IMR-90 (cell line): ENCODE data around the gene CIBAR2. TPM values are rescaled to one million over a fixed set of nuclear protein-coding genes. Genes with fewer than 3 reads are reported as not detected.

Experiments used
- ATAC-seq: fragments of 200-7000 bp; cut with Tn5 transposase; 2 replicates; pipeline ENCODE4 v1.9.1; 2020; ENCODE audit warnings: low read depth, mild to moderate bottlenecking, moderate library complexity
- BruUV-seq: library from RNA; stranded (reverse); fragments of 400-500 nt; replicated peaks from 2 replicates; lab custom pipeline; 2021; lab: Mats Ljungman, UMichigan
- CTCF ChIA-PET: fragments of 300-600 bp; formaldehyde crosslinking; extraction: SDS; loops from one replicate; lab custom pipeline; 2021; ENCODE audit warnings: antibody characterized with exemption; lab: Yijun Ruan, JAX
- POLR2A ChIA-PET: fragments of 300-600 bp; sonication (Branson Sonifier 250); formaldehyde crosslinking; loops from one replicate; lab custom pipeline; 2022; ENCODE audit warnings: antibody characterized with exemption; ENCODE audit not compliant: unreplicated experiment; lab: Charles Lee
- DNase-seq: peaks from one replicate; pipeline ENCODE4 v3.0.0; 2013
- H2AFZ ChIP-seq: replicated peaks from 2 replicates; pipeline ENCODE3; 2013; ENCODE audit warnings: low read length, mild to moderate bottlenecking; ENCODE audit not compliant: poor library complexity
- H2AK5ac ChIP-seq: 2 replicates; pipeline ENCODE4 v1.6.1; 2013; ENCODE audit warnings: low read depth, low read length, inconsistent platforms
- H2AK9ac ChIP-seq: replicated peaks from 2 replicates; pipeline ENCODE3; 2013; ENCODE audit warnings: mild to moderate bottlenecking, low read depth, low read length, moderate library complexity; ENCODE audit not compliant: poor library complexity
- H2BK120ac ChIP-seq: 2 replicates; pipeline ENCODE4 v1.6.1; 2013; ENCODE audit warnings: low read depth, low read length, inconsistent platforms
- H2BK15ac ChIP-seq: 3 replicates; pipeline ENCODE4 v1.6.1; 2013; ENCODE audit warnings: low read depth, low read length, inconsistent platforms
- H2BK20ac ChIP-seq: 2 replicates; pipeline ENCODE4 v1.6.1; 2013; ENCODE audit warnings: low read depth, mild to moderate bottlenecking, inconsistent platforms, low read length, moderate library complexity
- H2BK5ac ChIP-seq: 2 replicates; pipeline ENCODE4 v1.6.1; 2013; ENCODE audit warnings: mild to moderate bottlenecking, low read depth, low read length, inconsistent platforms; ENCODE audit not compliant: poor library complexity, severe bottlenecking
- H3K14ac ChIP-seq: replicated peaks from 2 replicates; pipeline ENCODE4 v1.6.1; 2013; ENCODE audit warnings: low read depth, low read length, inconsistent platforms
- H3K18ac ChIP-seq: 2 replicates; pipeline ENCODE4 v1.6.1; 2013; ENCODE audit warnings: low read depth, low read length, control low read depth
- H3K23ac ChIP-seq: 2 replicates; pipeline ENCODE4 v1.6.1; 2013; ENCODE audit warnings: low read depth, low read length, inconsistent platforms
- H3K27ac ChIP-seq: 2 replicates; pipeline ENCODE4 v1.5.1; 2013; ENCODE audit warnings: mild to moderate bottlenecking, control low read depth, low read length; ENCODE audit not compliant: insufficient read depth
- H3K27me3 ChIP-seq: 2 replicates; pipeline ENCODE4 v1.6.1; 2013; ENCODE audit warnings: low read length; ENCODE audit not compliant: control insufficient read depth, insufficient read depth
- H3K36me3 ChIP-seq: 2 replicates; pipeline ENCODE4 v1.6.1; 2013; ENCODE audit warnings: low read length, mixed read lengths; ENCODE audit not compliant: control insufficient read depth, insufficient read depth
- H3K4ac ChIP-seq: 2 replicates; pipeline ENCODE4 v1.6.1; 2013; ENCODE audit warnings: low read depth, low read length, inconsistent platforms
- H3K4me1 ChIP-seq: 2 replicates; pipeline ENCODE4 v1.6.1; 2013; ENCODE audit warnings: low read length, mixed read lengths; ENCODE audit not compliant: control insufficient read depth, insufficient read depth
- H3K4me2 ChIP-seq: 2 replicates; pipeline ENCODE4 v1.6.1; 2013; ENCODE audit warnings: low read depth, mild to moderate bottlenecking, control low read depth, low read length, moderate library complexity
- H3K4me3 ChIP-seq: 2 replicates; pipeline ENCODE4 v1.5.1; 2013; ENCODE audit warnings: low read depth, mild to moderate bottlenecking, control low read depth, low read length, moderate library complexity; ENCODE audit not compliant: insufficient read depth
- H3K56ac ChIP-seq: 2 replicates; pipeline ENCODE4 v1.6.1; 2013; ENCODE audit warnings: low read length, inconsistent platforms; ENCODE audit not compliant: insufficient read depth; ENCODE audit errors: extremely low read depth
- H3K79me1 ChIP-seq, 2 experiments: 2 replicates each; pipeline ENCODE4 v1.6.1; 2013; ENCODE audit warnings: low read length in 2 of 2, inconsistent platforms in 1 of 2, low read depth in 1 of 2
- H3K9ac ChIP-seq: 2 replicates; pipeline ENCODE4 v1.6.1; 2013; ENCODE audit warnings: low read depth, low read length, control low read depth
- H3K9me1 ChIP-seq: 2 replicates; pipeline ENCODE4 v1.6.1; 2013; ENCODE audit warnings: low read length, inconsistent platforms; ENCODE audit not compliant: insufficient read depth
- H3K9me3 ChIP-seq: 2 replicates; pipeline ENCODE4 v1.6.1; 2013; ENCODE audit warnings: low read length; ENCODE audit not compliant: control insufficient read depth, insufficient read depth
- H4K20me1 ChIP-seq: 2 replicates; pipeline ENCODE4 v1.6.1; 2013; ENCODE audit warnings: low read length, inconsistent platforms; ENCODE audit not compliant: insufficient read depth
- H4K5ac ChIP-seq: 2 replicates; pipeline ENCODE4 v1.6.1; 2013; ENCODE audit warnings: mild to moderate bottlenecking, low read depth, low read length, control low read depth
- H4K8ac ChIP-seq, 2 experiments: 2 replicates each; pipeline ENCODE4 v1.6.1; 2013; ENCODE audit warnings: low read depth in 2 of 2, low read length in 2 of 2, control low read depth in 1 of 2, inconsistent platforms in 1 of 2
- H4K91ac ChIP-seq: 2 replicates; pipeline ENCODE4 v1.6.1; 2013; ENCODE audit warnings: low read depth, low read length, inconsistent platforms; ENCODE audit not compliant: insufficient read depth
- BHLHE40 ChIP-seq: fragments of 150-350 bp; IDR thresholded peaks from 2 replicates; pipeline ENCODE4 v1.6.1; 2016; ENCODE audit warnings: mild to moderate bottlenecking, low read depth, low read length
- CEBPB ChIP-seq: IDR thresholded peaks from 2 replicates; pipeline ENCODE4 v1.6.1; 2012; ENCODE audit warnings: low read depth, low read length, improper control_type of control experiment
- CHD1 ChIP-seq: IDR thresholded peaks from 2 replicates; pipeline ENCODE4 v1.6.1; 2012; ENCODE audit warnings: low read depth, low read length, improper control_type of control experiment
- POLR2A ChIP-seq: IDR thresholded peaks from 2 replicates; pipeline ENCODE4 v1.6.1; 2012; ENCODE audit warnings: mild to moderate bottlenecking, low read depth, low read length
- RAD21 ChIP-seq: IDR thresholded peaks from 2 replicates; pipeline ENCODE4 v1.6.1; 2012; ENCODE audit warnings: low read length, improper control_type of control experiment
- RCOR1 ChIP-seq: IDR thresholded peaks from 2 replicates; pipeline ENCODE4 v1.6.1; 2012; ENCODE audit warnings: mild to moderate bottlenecking, low read length, improper control_type of control experiment; ENCODE audit not compliant: insufficient replicate concordance
- SMC3 ChIP-seq: fragments of 150-350 bp; IDR thresholded peaks from 2 replicates; pipeline ENCODE4 v1.6.1; 2016; ENCODE audit warnings: low read depth, mild to moderate bottlenecking, antibody characterized with exemption, low read length, moderate library complexity
- WGBS, 2 experiments: methylation state at CpG; one replicate each; pipeline versions ENCODE4 v1.1.5 to v1.1.7; 2013; ENCODE audit warnings: missing lambda C conversion rate in 2 of 2; ENCODE audit not compliant: insufficient read length in 1 of 2; ENCODE audit errors: extremely low coverage in 2 of 2; 5-methylcytosine and 5-hydroxymethylcytosine counted together
- dilution Hi-C: fragments of 300-500 bp; cut with HindIII; formaldehyde crosslinking; loops from one replicate; pipeline ENCODE4 v1.14.3; 2018; ENCODE audit warnings: low sequenced_read_pairs; ENCODE audit not compliant: unreplicated experiment
- in situ Hi-C: fragments of 300-500 bp; cut with MboI; formaldehyde crosslinking; loops from 3 replicates; pipeline ENCODE4 v1.14.3; 2019; ENCODE audit warnings: low sequenced_read_pairs, inconsistent platforms, mixed read lengths
- intact Hi-C: fragments of 100-400 bp; cut with micrococcal nuclease; formaldehyde crosslinking; loops from 2 replicates; pipeline ENCODE4 v1.10.0; 2022
- polyA plus RNA-seq, 3 experiments: library from polyadenylated mRNA; depleted of rRNA; stranded (reverse); fragments of >200 nt; gene quantifications; 2 replicates each; pipeline ENCODE4 v1.2.3, GENCODE V29; 2012; ENCODE audit warnings: low replicate concordance in 1 of 3
- total RNA-seq: library from RNA; depleted of rRNA; stranded (reverse); fragments of >200 nt; gene quantifications from 2 replicates; pipeline ENCODE4 v1.2.3, GENCODE V29; 2012
- TF ChIP-seq, protein P1 (sequence below): fragments of 150-350 bp; IDR thresholded peaks from 2 replicates; pipeline ENCODE4 v1.6.1; 2017; ENCODE audit warnings: mild to moderate bottlenecking, antibody characterized with exemption, low read length, low read depth

CIBAR2 gene
- total and polyA plus RNA-seq, 2 of the 4 experiments (the other 2 are of a cell fraction) = 0.18 to 0.24 TPM

DNA sequence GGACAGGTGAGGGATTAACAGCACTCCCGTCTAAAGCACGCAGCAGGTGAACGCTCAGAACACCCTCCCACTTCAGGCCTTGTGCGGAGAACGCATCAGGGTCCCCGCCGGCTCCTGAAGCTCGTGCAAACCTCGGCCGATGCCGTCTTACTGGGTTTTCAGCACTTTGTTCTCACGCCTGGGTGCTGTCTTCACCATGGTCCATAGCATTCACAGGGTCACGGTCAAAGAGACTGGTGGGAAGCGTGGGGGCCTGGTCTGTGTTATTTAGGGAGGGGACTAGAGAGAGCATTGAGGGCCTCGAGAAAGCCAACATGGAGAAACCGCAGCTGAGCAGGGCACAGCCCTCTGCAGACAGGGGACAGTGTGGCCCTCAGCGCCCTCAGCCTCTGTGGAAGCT lies 26.6 kb downstream of the CIBAR2 start:
- ChIA-PET CTCF (interaction anchor here (1.0 kb wide), 1 partner anchor 109 kb away, joined by 3 read pairs; no protein-coding TSS in a partner anchor), POLR2A (no interaction called here)
- Histone ChIP-seq H4K91ac (no peak overlapping the region), H2BK15ac (no peak overlapping the region), H2AFZ (no peak overlapping the region), H3K27ac (no peak overlapping the region), H3K4ac (no peak overlapping the region), H3K18ac (no peak overlapping the region), H2BK20ac (no peak overlapping the region), H3K9me3 (no peaks in the 10 kb centered on the region), H3K9ac (no peak overlapping the region), H3K14ac (no peak overlapping the region), H2BK120ac (no peak overlapping the region), H3K56ac (no peak overlapping the region), H4K5ac (no peak overlapping the region), H4K8ac (no peak overlapping the region), H2BK5ac (no peak overlapping the region), H3K4me3 (no peak overlapping the region), H2AK5ac (no peak overlapping the region; the same call in 1 of the 2 replicates), H3K4me2 (no peak overlapping the region), H3K4me1 (peaks cover 4% of the 10 kb centered on the region; the same call in 1 of the 2 replicates), H3K9me1 (no peaks in the 10 kb centered on the region), H3K23ac (no peak overlapping the region), H3K79me1 (no peaks in the 10 kb centered on the region), H3K27me3 (no peaks in the 10 kb centered on the region), H4K20me1 (no peaks in the 10 kb centered on the region), H2AK9ac (peak overlapping the region; percentile 47), H3K36me3 (peaks cover 9% of the 10 kb centered on the region; the same call in 1 of the 2 replicates)
- TF ChIP-seq BHLHE40 (no peak), RCOR1 (no peak), CHD1 (no peak), SMC3 (no peak), CEBPB (no peak), RAD21 (no peak), POLR2A (no peak)
- TF ChIP-seq, protein P1, sequence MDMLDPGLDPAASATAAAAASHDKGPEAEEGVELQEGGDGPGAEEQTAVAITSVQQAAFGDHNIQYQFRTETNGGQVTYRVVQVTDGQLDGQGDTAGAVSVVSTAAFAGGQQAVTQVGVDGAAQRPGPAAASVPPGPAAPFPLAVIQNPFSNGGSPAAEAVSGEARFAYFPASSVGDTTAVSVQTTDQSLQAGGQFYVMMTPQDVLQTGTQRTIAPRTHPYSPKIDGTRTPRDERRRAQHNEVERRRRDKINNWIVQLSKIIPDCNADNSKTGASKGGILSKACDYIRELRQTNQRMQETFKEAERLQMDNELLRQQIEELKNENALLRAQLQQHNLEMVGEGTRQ = no peak
- dilution Hi-C loops (no loop called here), intact Hi-C loops (loop anchor here (2.0 to 10.0 kb wide), 2 partner anchors 161 to 331 kb away; no protein-coding TSS in a partner anchor), in situ Hi-C loops (no loop called here)
- WGBS, 2 experiments = 95% methylated on average over 15 of the region's 17 CpGs; no CpG with 5 or more reads in 1 of the 2 experiments
- BruUV-seq = no TSS peak
- ATAC-seq = no peak
- DNase-seq = no peak
